Effector memory CD4-positive, alpha-beta T cell (primary cell): ENCODE data around the gene RPS25.

ENCODE experiments used
- DNase-seq, 3 donors: peaks; one replicate each; pipeline ENCODE4 v3.0.0-alpha.2; 2020
- H3K27ac ChIP-seq: 2 replicates; pipeline ENCODE4 v1.7.0; 2013; ENCODE audit warnings: mild to moderate bottlenecking, low read length, moderate library complexity; ENCODE audit not compliant: insufficient read depth, poor library complexity, severe bottlenecking
- H3K27me3 ChIP-seq: replicated peaks from 2 replicates; pipeline ENCODE4 v1.7.0; 2013; ENCODE audit warnings: mild to moderate bottlenecking, low read length; ENCODE audit not compliant: insufficient read depth, control insufficient read depth, poor library complexity, severe bottlenecking
- H3K36me3 ChIP-seq: 2 replicates; pipeline ENCODE4 v1.7.0; 2013; ENCODE audit warnings: mild to moderate bottlenecking, low read length, moderate library complexity; ENCODE audit not compliant: control insufficient read depth, insufficient read depth
- H3K4me1 ChIP-seq: 2 replicates; pipeline ENCODE4 v1.7.0; 2013; ENCODE audit warnings: low read length, mild to moderate bottlenecking; ENCODE audit not compliant: control insufficient read depth, insufficient read depth, poor library complexity, severe bottlenecking
- H3K4me3 ChIP-seq: 2 replicates; pipeline ENCODE4 v1.7.0; 2013; ENCODE audit warnings: low read length, low read depth, mild to moderate bottlenecking; ENCODE audit not compliant: insufficient read depth, poor library complexity, severe bottlenecking
- H3K9me3 ChIP-seq: 2 replicates; pipeline ENCODE4 v1.7.0; 2013; ENCODE audit warnings: mild to moderate bottlenecking, low read length, moderate library complexity; ENCODE audit not compliant: control insufficient read depth

The RPS25 gene

GRCh38 chr11:119054418-119054817 lies 36.3 kb upstream of the RPS25 start:
- peaks cover 54% of the 10 kb centered on the region for H3K36me3 ChIP-seq
- H3K27ac ChIP-seq, result no peak overlapping the region
- H3K9me3 ChIP-seq, result no peaks in the 10 kb centered on the region

GRCh38 chr11:119052163-119052814 lies 34.1 kb upstream of the RPS25 start:
- H3K9me3 ChIP-seq, result no peaks in the 10 kb centered on the region
- H3K27ac ChIP-seq, result no peak overlapping the region
- H3K27me3 ChIP-seq, result no peaks in the 10 kb centered on the region
- peaks cover 76% of the 10 kb centered on the region for H3K36me3 ChIP-seq
- DNase-seq, result no peak
- H3K4me3 ChIP-seq, result no peak overlapping the region
- H3K4me1 ChIP-seq, result peaks cover 12% of the 10 kb centered on the region

More at GRCh38 chr11:119054418-119054817, 36.3 kb upstream of the RPS25 start:
- peaks cover 22% of the 10 kb centered on the region for H3K4me1 ChIP-seq
- H3K4me3 ChIP-seq, result no peak overlapping the region
- H3K27me3 ChIP-seq, result no peaks in the 10 kb centered on the region
- DNase-seq, result no peak

GRCh38 chr11:119051440-119052162 lies 33.5 kb upstream of the RPS25 start:
- DNase-seq, result no peak
- H3K36me3 ChIP-seq, result peaks cover 81% of the 10 kb centered on the region
- no peaks in the 10 kb centered on the region for H3K27me3 ChIP-seq
- H3K4me3 ChIP-seq, result no peak overlapping the region
- no peak overlapping the region for H3K27ac ChIP-seq
- no peaks in the 10 kb centered on the region for H3K9me3 ChIP-seq
- H3K4me1 ChIP-seq, result peaks cover 12% of the 10 kb centered on the region

- Histone ChIP-seq H3K4me1 (no peaks in the 10 kb centered on the region), H3K4me3 (no peak overlapping the region), H3K27me3 (no peaks in the 10 kb centered on the region), H3K36me3 (peaks cover 84% of the 10 kb centered on the region), H3K9me3 (no peaks in the 10 kb centered on the region), H3K27ac (no peak overlapping the region)
- DNase-seq, result no peak
Observed at GRCh38 chr11:119049081-119049480, 30.9 kb upstream of the RPS25 start.

GRCh38 chr11:119048644-119049043 lies 30.5 kb upstream of the RPS25 start:
- Histone ChIP-seq H3K36me3 (peaks cover 80% of the 10 kb centered on the region), H3K27me3 (no peaks in the 10 kb centered on the region), H3K4me1 (no peaks in the 10 kb centered on the region), H3K4me3 (no peak overlapping the region), H3K9me3 (no peaks in the 10 kb centered on the region), H3K27ac (no peak overlapping the region)
- DNase-seq, result no peak

GRCh38 chr11:119047205-119047604 lies 29.1 kb upstream of the RPS25 start:
- DNase-seq, result no peak
- Histone ChIP-seq H3K36me3 (peaks cover 65% of the 10 kb centered on the region), H3K27me3 (no peaks in the 10 kb centered on the region), H3K4me3 (no peak overlapping the region), H3K9me3 (no peaks in the 10 kb centered on the region), H3K27ac (no peak overlapping the region), H3K4me1 (no peaks in the 10 kb centered on the region)

- Histone ChIP-seq H3K36me3 (peaks cover 58% of the 10 kb centered on the region), H3K4me3 (no peak overlapping the region), H3K4me1 (no peaks in the 10 kb centered on the region), H3K27me3 (no peaks in the 10 kb centered on the region), H3K9me3 (no peaks in the 10 kb centered on the region), H3K27ac (no peak overlapping the region)
- DNase-seq, result no peak
Observed at GRCh38 chr11:119046489-119046888, 28.3 kb upstream of the RPS25 start.

GRCh38 chr11:119044708-119045107 lies 26.6 kb upstream of the RPS25 start:
- H3K27me3 ChIP-seq, result no peaks in the 10 kb centered on the region
- peaks cover 42% of the 10 kb centered on the region for H3K36me3 ChIP-seq
- H3K4me3 ChIP-seq, result no peak overlapping the region
- H3K27ac ChIP-seq, result no peak overlapping the region
- no peaks in the 10 kb centered on the region for H3K9me3 ChIP-seq
- no peaks in the 10 kb centered on the region for H3K4me1 ChIP-seq
- no peak for DNase-seq

GRCh38 chr11:119042927-119043326 lies 24.8 kb upstream of the RPS25 start:
- Histone ChIP-seq H3K4me1 (no peaks in the 10 kb centered on the region), H3K27me3 (no peaks in the 10 kb centered on the region), H3K27ac (no peak overlapping the region), H3K36me3 (peaks cover 24% of the 10 kb centered on the region), H3K4me3 (no peak overlapping the region), H3K9me3 (no peaks in the 10 kb centered on the region)
- DNase-seq, result no peak

GRCh38 chr11:119041821-119042514 lies 23.8 kb upstream of the RPS25 start:
- Histone ChIP-seq H3K36me3 (peaks cover 15% of the 10 kb centered on the region), H3K27me3 (no peaks in the 10 kb centered on the region), H3K27ac (no peak overlapping the region), H3K4me1 (no peaks in the 10 kb centered on the region), H3K9me3 (no peaks in the 10 kb centered on the region), H3K4me3 (no peak overlapping the region)
- no peak for DNase-seq
